Neural cell (in vitro differentiated cells): ENCODE data around the gene USP9X.

ENCODE experiments used
- EP300 ChIP-seq: fragments of 450-650 bp; conservative IDR thresholded peaks from 2 replicates; pipeline ENCODE4 v1.6.1; 2014; ENCODE audit warnings: antibody characterized with exemption, mild to moderate bottlenecking, moderate library complexity; ENCODE audit not compliant: poor library complexity, severe bottlenecking
- MXI1 ChIP-seq: fragments of 450-650 bp; conservative IDR thresholded peaks from 2 replicates; pipeline ENCODE4 v1.6.1; 2014; ENCODE audit warnings: antibody characterized with exemption, mild to moderate bottlenecking; ENCODE audit not compliant: poor library complexity, severe bottlenecking
- SMC3 ChIP-seq: fragments of 450-650 bp; conservative IDR thresholded peaks from 2 replicates; pipeline ENCODE4 v1.6.1; 2014; ENCODE audit warnings: antibody characterized with exemption, mild to moderate bottlenecking, moderate library complexity; ENCODE audit not compliant: poor library complexity
- TF ChIP-seq, protein P1 (sequence below): fragments of 450-650 bp; IDR thresholded peaks from 2 replicates; pipeline ENCODE4 v1.5.1; 2014; ENCODE audit warnings: antibody characterized with exemption, mild to moderate bottlenecking, moderate library complexity; ENCODE audit not compliant: poor library complexity, severe bottlenecking
- TF ChIP-seq, protein P2 (sequence below): IDR thresholded peaks from 2 replicates; pipeline ENCODE4 v1.6.1; 2012; ENCODE audit warnings: borderline replicate concordance

DNA sequence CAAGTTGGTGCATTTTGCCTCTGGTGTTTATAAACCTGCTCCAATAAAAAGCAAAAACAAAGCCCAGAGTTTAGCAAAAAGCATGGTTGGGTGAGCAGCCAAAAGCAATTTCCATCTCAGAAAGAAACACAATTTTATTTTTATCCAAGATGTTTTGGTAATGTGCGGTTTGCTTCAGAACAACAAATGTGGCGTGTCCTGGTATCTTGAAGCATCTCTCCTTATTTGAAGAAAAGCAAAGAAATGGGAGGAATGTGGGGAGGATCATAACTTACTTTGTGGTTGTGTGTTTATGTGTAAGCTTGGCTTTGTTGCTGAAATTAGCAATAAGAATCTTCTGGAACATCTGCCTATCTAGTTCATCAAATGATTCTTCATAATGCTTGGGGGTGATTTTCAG, 160.4 kb downstream of the USP9X start:
- TF ChIP-seq, protein P1, sequence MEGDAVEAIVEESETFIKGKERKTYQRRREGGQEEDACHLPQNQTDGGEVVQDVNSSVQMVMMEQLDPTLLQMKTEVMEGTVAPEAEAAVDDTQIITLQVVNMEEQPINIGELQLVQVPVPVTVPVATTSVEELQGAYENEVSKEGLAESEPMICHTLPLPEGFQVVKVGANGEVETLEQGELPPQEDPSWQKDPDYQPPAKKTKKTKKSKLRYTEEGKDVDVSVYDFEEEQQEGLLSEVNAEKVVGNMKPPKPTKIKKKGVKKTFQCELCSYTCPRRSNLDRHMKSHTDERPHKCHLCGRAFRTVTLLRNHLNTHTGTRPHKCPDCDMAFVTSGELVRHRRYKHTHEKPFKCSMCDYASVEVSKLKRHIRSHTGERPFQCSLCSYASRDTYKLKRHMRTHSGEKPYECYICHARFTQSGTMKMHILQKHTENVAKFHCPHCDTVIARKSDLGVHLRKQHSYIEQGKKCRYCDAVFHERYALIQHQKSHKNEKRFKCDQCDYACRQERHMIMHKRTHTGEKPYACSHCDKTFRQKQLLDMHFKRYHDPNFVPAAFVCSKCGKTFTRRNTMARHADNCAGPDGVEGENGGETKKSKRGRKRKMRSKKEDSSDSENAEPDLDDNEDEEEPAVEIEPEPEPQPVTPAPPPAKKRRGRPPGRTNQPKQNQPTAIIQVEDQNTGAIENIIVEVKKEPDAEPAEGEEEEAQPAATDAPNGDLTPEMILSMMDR = no peak
- no peak for TF ChIP-seq MXI1
- TF ChIP-seq EP300 = no peak
- TF ChIP-seq, protein P2, sequence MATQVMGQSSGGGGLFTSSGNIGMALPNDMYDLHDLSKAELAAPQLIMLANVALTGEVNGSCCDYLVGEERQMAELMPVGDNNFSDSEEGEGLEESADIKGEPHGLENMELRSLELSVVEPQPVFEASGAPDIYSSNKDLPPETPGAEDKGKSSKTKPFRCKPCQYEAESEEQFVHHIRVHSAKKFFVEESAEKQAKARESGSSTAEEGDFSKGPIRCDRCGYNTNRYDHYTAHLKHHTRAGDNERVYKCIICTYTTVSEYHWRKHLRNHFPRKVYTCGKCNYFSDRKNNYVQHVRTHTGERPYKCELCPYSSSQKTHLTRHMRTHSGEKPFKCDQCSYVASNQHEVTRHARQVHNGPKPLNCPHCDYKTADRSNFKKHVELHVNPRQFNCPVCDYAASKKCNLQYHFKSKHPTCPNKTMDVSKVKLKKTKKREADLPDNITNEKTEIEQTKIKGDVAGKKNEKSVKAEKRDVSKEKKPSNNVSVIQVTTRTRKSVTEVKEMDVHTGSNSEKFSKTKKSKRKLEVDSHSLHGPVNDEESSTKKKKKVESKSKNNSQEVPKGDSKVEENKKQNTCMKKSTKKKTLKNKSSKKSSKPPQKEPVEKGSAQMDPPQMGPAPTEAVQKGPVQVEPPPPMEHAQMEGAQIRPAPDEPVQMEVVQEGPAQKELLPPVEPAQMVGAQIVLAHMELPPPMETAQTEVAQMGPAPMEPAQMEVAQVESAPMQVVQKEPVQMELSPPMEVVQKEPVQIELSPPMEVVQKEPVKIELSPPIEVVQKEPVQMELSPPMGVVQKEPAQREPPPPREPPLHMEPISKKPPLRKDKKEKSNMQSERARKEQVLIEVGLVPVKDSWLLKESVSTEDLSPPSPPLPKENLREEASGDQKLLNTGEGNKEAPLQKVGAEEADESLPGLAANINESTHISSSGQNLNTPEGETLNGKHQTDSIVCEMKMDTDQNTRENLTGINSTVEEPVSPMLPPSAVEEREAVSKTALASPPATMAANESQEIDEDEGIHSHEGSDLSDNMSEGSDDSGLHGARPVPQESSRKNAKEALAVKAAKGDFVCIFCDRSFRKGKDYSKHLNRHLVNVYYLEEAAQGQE = no peak
- no peak for TF ChIP-seq SMC3
